Activated naive CD4-positive, alpha-beta T cell treated with anti-CD3 and anti-CD28 coated beads, Interleukin-2, amount 10 ng/mL, durations not matched to agents 7 days and 5 days (primary cell): ENCODE results near the gene DYNLL2.
A peak's percentile ranks its signal among the peaks of the same experiment; 100 is the strongest.
"Not testable (repeated sequence)": the region's sequence is repeated elsewhere in the genome, so short reads cannot be mapped to it uniquely, and the experiment has no call there.

ENCODE experiments used
- CTCF ChIA-PET: fragments of 350-600 bp; sonication (Branson Sonifier 250); formaldehyde crosslinking; loops from one replicate; lab custom pipeline; 2021; ENCODE audit warnings: antibody characterized with exemption; lab: Charles Lee
- DNase-seq: peaks from one replicate; pipeline ENCODE4 v3.0.0-alpha.2; 2020
- H3K27ac Mint-ChIP-seq: one replicate; pipeline ENCODE4 v1.8.0; 2021; ENCODE audit warnings: mild to moderate bottlenecking, moderate library complexity, mixed read lengths
- H3K27me3 Mint-ChIP-seq: one replicate; pipeline ENCODE4 v1.8.0; 2021; ENCODE audit warnings: mild to moderate bottlenecking, mixed read lengths
- H3K36me3 Mint-ChIP-seq: one replicate; pipeline ENCODE4 v1.8.0; 2021; ENCODE audit warnings: mixed read lengths
- H3K4me1 Mint-ChIP-seq: one replicate; pipeline ENCODE4 v1.8.0; 2021; ENCODE audit warnings: mixed read lengths
- H3K4me3 Mint-ChIP-seq: one replicate; pipeline ENCODE4 v1.8.0; 2021; ENCODE audit warnings: mild to moderate bottlenecking, moderate library complexity, mixed read lengths
- H3K9me3 Mint-ChIP-seq: one replicate; pipeline ENCODE4 v1.8.0; 2021; ENCODE audit warnings: mixed read lengths

Gene DYNLL2

DNA sequence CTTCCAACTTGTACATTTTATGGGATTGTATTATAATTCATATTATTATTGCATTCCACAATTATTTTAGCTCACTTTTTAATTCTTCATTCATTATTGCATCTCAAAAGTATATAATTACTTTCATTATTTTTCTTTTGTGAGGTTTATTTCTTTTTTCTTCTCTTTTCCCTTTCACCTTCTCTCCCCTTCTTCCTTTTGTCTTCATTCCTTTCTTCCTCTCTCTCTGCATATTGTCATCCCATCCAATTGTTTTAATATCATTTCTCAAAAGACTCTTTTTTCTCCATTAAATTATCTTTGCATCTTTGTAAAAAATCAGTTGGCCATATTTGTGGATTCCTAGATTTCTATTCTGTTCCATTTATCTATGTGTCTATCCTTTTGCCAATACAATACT is 17.3 kb downstream of the DYNLL2 start:
- Mint-ChIP-seq H3K36me3 (peaks cover 3% of the 10 kb centered on the region), H3K27me3 (peaks cover 5% of the 10 kb centered on the region), H3K27ac (no peak overlapping the region), H3K4me3 (no peak overlapping the region), H3K4me1 (peaks cover 6% of the 10 kb centered on the region), H3K9me3 (no peaks in the 10 kb centered on the region)
- CTCF ChIA-PET, result interaction anchor here (1.2 kb wide), 1 partner anchor 14 kb away, joined by 3 read pairs; no protein-coding TSS in a partner anchor
- DNase-seq, result no peak

DNA sequence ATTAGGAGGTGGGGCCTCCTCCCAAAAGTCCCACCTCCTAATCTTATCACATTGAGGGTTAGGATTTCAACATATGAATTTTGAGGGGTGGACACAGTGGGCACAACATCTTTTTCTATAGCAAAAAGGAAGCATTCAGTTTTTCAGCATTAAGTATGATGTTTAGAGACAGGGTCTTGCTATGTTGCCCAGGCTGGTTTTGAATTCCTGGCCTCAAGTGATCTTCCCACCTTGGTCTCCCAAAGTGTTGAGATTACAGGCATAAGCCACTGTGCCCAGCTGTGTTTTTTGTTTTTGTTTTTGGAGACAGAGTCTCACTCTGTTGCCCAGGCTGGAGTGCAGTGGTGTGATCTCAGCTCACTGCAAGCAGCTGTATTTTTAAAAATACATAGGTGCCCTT is 18.7 kb downstream of the DYNLL2 start:
- not testable (repeated sequence) for H3K9me3 Mint-ChIP-seq, H3K36me3 Mint-ChIP-seq, H3K27me3 Mint-ChIP-seq, DNase-seq, H3K4me1 Mint-ChIP-seq, H3K27ac Mint-ChIP-seq, H3K4me3 Mint-ChIP-seq
- CTCF ChIA-PET, result interaction anchor here (2.7 kb wide), 1 partner anchor 10 kb away, joined by 8 read pairs; no protein-coding TSS in a partner anchor

DNA sequence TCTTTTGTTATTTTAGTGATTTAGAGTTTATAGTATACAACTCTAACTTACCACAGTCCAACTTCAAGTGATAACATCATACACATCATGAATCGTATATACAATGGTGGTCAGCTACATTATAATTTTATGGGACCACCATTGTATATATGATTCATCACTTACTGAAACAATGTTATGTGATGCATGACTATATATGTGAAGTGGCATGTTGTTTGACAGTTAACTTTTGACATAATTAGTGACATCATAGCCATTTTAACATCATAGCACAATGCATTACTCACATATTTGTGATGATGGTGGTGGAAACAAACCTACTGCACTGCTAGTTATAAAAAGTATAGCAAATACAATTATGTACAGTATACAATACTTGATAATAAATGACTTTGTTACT is 21.9 kb downstream of the DYNLL2 start:
- Mint-ChIP-seq H3K9me3 (no peaks in the 10 kb centered on the region), H3K4me1 (no peaks in the 10 kb centered on the region), H3K27ac (no peak overlapping the region), H3K27me3 (peaks cover 3% of the 10 kb centered on the region), H3K36me3 (no peaks in the 10 kb centered on the region), H3K4me3 (no peak overlapping the region)
- DNase-seq, result no peak
- CTCF ChIA-PET, result interaction anchor here (1.1 kb wide), 1 partner anchor 8 kb away, joined by 3 read pairs; no protein-coding TSS in a partner anchor

- Mint-ChIP-seq H3K4me1 (no peaks in the 10 kb centered on the region), H3K27me3 (peaks cover 12% of the 10 kb centered on the region), H3K9me3 (no peaks in the 10 kb centered on the region), H3K36me3 (no peaks in the 10 kb centered on the region), H3K4me3 (no peak overlapping the region), H3K27ac (no peak overlapping the region)
- CTCF ChIA-PET, result interaction anchor here (0.6 to 1.1 kb wide), 2 partner anchors 65 to 168 kb away, joined by 3 to 4 read pairs; no protein-coding TSS in a partner anchor
- no peak for DNase-seq
Measured at GRCh38 chr17:58107306-58107705, 24.1 kb downstream of the DYNLL2 start.

DNA sequence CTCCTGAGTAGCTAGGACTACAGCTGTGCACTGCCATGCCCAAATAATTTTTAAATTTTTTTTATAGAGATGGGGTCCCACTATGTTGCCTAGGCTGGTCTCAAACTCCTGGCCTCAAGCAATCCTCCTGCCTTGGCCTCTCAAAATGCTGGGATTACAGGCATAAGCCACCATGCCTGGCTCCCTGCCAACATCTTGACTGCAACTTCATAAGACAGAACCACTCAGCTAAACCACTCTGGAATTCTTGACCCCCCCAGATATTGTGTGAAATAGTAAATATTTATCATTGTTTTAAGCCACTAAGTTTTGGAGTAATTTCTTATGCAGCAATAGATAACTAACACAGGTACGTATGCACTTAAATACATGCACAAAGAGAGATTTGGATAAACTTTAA is 26.0 kb downstream of the DYNLL2 start:
- DNase-seq, result no peak
- CTCF ChIA-PET, result interaction anchor here (0.9 kb wide), 1 partner anchor 110 kb away, joined by 3 read pairs; no protein-coding TSS in a partner anchor
- Mint-ChIP-seq H3K9me3 (no peaks in the 10 kb centered on the region), H3K36me3 (no peaks in the 10 kb centered on the region), H3K4me1 (no peaks in the 10 kb centered on the region), H3K27ac (no peak overlapping the region), H3K27me3 (peaks cover 20% of the 10 kb centered on the region), H3K4me3 (no peak overlapping the region)

DNA sequence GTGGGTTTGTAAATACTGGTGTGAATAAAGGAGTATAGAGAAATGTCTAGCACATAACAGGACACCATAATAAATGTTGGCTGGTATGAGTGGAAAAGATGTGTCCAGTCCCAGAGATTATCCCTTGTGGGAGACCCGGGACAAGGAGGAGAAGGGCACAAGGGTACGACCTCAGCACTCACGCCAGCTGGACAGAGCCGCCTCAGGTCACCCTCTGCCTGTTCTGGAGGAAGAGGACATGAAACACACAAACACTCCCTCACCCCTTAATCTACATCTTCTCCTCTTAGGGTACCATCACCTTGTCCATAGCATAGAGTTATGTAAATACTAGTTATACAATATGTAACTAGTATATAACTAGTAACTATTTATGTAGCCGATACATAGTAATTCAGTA is 26.8 kb downstream of the DYNLL2 start:
- Mint-ChIP-seq H3K27ac (no peak overlapping the region), H3K9me3 (no peaks in the 10 kb centered on the region), H3K36me3 (no peaks in the 10 kb centered on the region), H3K4me3 (no peak overlapping the region), H3K27me3 (peaks cover 28% of the 10 kb centered on the region), H3K4me1 (no peaks in the 10 kb centered on the region)
- no peak for DNase-seq
- CTCF ChIA-PET, result interaction anchor here (0.9 kb wide), 1 partner anchor 110 kb away, joined by 3 read pairs; no protein-coding TSS in a partner anchor

- H3K36me3 Mint-ChIP-seq, result no peaks in the 10 kb centered on the region
- peaks cover 44% of the 10 kb centered on the region for H3K27me3 Mint-ChIP-seq
- CTCF ChIA-PET, result interaction anchor here (0.7 to 3.1 kb wide), 11 partner anchors 9 to 278 kb away, joined by 3 to 13 read pairs (median 4); no protein-coding TSS in a partner anchor
- no peak for DNase-seq
- H3K4me1 Mint-ChIP-seq, result no peaks in the 10 kb centered on the region
- no peaks in the 10 kb centered on the region for H3K9me3 Mint-ChIP-seq
- no peak overlapping the region for H3K27ac Mint-ChIP-seq
- H3K4me3 Mint-ChIP-seq, result no peak overlapping the region
Measured at GRCh38 chr17:58111676-58112075, 28.5 kb downstream of the DYNLL2 start.

DNA sequence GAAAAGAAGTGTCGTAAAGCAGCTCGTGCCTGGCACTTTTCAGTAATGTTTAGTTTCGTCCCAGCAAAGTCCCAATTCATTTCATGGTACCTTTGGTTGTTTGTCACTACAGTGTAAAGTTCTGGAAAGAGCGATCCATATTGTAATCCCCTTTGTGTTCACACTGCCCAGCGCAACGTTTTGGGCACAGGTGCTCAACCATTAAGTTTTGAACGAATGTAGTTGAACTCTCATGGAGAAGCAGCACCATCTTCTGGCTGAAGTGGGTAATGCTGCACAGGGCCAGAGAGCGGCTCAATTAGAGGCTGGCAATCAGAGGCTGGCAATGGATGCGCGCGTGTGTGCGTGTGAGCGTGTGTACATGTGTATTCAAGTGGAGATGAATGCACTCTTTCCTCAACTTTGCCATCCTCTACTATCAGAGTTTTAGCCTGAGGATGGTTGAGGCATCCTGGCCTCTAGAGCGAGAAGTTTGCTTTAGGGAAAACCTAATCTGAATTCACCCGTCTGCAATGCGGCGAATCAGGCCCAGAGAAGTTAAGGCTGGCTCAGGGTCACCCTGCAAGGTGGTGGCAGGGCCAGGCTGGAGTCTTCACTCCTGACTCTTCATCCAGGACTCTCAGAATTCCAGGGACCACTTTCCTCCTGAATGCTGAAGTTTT is 29.9 kb downstream of the DYNLL2 start:
- DNase-seq, result peak; percentile 91
- H3K9me3 Mint-ChIP-seq, result no peaks in the 10 kb centered on the region
- CTCF ChIA-PET, result interaction anchor here (0.6 to 3.1 kb wide), 18 partner anchors 11 to 329 kb away, joined by 3 to 13 read pairs (median 4); no protein-coding TSS in a partner anchor
- no peaks in the 10 kb centered on the region for H3K36me3 Mint-ChIP-seq
- no peaks in the 10 kb centered on the region for H3K4me1 Mint-ChIP-seq
- H3K27me3 Mint-ChIP-seq, result peaks cover 48% of the 10 kb centered on the region
- H3K27ac Mint-ChIP-seq, result no peak overlapping the region
- H3K4me3 Mint-ChIP-seq, result no peak overlapping the region

- Mint-ChIP-seq H3K4me1 (no peaks in the 10 kb centered on the region), H3K27ac (no peak overlapping the region), H3K9me3 (no peaks in the 10 kb centered on the region), H3K36me3 (no peaks in the 10 kb centered on the region), H3K4me3 (no peak overlapping the region), H3K27me3 (peaks cover 51% of the 10 kb centered on the region)
- CTCF ChIA-PET, result interaction anchor here (0.6 to 3.1 kb wide), 13 partner anchors 12 to 516 kb away, joined by 3 to 13 read pairs (median 3); no protein-coding TSS in a partner anchor
- DNase-seq, result no peak
Measured at GRCh38 chr17:58113947-58114346, 30.7 kb downstream of the DYNLL2 start.

DNA sequence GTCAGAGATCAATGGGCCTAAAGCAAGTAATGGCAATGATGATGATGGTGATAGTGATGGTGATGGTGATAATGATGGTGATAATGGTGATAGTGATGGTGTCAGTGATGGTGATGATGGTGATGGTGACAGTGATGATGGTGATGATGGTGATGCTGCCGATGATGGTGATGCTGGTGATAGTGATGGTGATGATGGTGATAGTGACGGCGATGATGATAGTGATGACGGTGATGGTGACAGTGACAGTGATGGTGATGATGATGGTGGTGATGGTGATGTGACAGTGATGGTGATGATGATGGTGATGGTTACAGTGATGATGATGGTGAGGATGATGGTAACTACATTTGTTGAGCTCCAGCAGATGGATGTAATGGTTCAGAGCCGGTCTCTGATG is 34.2 kb downstream of the DYNLL2 start:
- CTCF ChIA-PET, result interaction anchor here (0.7 to 1.9 kb wide), 5 partner anchors 34 to 118 kb away, joined by 3 to 6 read pairs (median 5); no protein-coding TSS in a partner anchor
- H3K4me3 Mint-ChIP-seq, result no peak overlapping the region

DNA sequence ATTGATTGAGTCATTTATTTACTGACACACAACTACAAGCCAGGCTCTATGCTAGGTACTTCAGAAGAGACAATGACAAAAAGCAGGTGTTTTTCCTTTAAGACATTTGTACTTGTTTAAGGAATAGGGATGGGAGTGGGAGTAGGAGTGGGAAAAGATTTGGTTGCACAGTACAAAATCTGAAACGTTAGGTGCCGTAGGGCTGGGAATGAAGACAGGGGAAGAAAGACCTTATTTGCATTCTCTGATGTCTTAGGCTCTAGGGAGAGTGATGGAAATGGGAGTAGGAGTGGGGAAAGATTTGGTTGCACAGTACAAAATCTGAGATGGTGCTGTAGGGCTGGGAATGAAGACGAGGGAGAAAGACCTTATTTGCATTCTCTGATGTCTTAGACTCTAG is 36.3 kb downstream of the DYNLL2 start:
- Mint-ChIP-seq H3K9me3 (no peaks in the 10 kb centered on the region), H3K27me3 (peaks cover 38% of the 10 kb centered on the region), H3K4me1 (peaks cover 6% of the 10 kb centered on the region), H3K4me3 (no peak overlapping the region), H3K27ac (no peak overlapping the region), H3K36me3 (no peaks in the 10 kb centered on the region)
- CTCF ChIA-PET, result interaction anchor here (4.4 to 7.3 kb wide), 2 partner anchors 51 to 56 kb away, joined by 18 to 79 read pairs; no protein-coding TSS in a partner anchor
- no peak for DNase-seq

More for the DNA sequence above, 34.2 kb downstream of the DYNLL2 start:
- peaks cover 5% of the 10 kb centered on the region for H3K4me1 Mint-ChIP-seq
- no peaks in the 10 kb centered on the region for H3K36me3 Mint-ChIP-seq
- H3K27me3 Mint-ChIP-seq, result peaks cover 49% of the 10 kb centered on the region
- no peak overlapping the region for H3K27ac Mint-ChIP-seq
- no peaks in the 10 kb centered on the region for H3K9me3 Mint-ChIP-seq
- DNase-seq, result no peak

DNA sequence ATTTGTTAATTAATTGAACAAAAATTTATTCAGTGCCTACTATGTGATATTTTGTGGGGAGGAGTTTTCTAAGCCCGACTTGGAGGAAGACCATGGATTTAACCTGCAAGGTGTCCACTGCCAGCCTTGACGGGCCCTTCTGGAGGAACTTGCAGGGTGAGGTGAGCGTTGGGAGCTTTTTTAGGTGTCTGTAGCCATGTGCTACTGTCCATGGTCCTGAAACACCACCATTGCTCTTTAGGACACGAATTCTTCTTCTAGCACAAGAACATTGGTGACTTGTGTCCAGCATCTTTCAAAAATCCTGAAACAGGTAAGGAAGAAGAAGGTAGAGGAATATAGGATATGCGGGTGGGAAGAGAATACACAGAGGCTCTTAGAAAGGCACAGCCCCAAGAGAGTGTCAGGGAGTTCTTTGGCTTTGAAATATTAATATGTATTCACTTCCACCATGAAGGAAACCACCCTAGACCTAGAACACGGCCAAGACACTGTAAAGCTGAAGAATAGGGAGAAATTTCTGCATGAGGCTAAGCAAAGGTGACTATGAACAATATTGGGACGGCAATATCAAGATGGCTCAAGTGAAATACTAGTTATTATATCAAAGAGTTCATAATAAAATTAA is 37.1 kb downstream of the DYNLL2 start:
- H3K9me3 Mint-ChIP-seq, result no peaks in the 10 kb centered on the region
- CTCF ChIA-PET, result interaction anchor here (4.4 to 7.3 kb wide), 2 partner anchors 51 to 55 kb away, joined by 18 to 79 read pairs; no protein-coding TSS in a partner anchor
- DNase-seq, result peak; percentile 73
- H3K27me3 Mint-ChIP-seq, result peaks cover 30% of the 10 kb centered on the region
- peaks cover 6% of the 10 kb centered on the region for H3K4me1 Mint-ChIP-seq
- H3K27ac Mint-ChIP-seq, result no peak overlapping the region
- no peak overlapping the region for H3K4me3 Mint-ChIP-seq
- no peaks in the 10 kb centered on the region for H3K36me3 Mint-ChIP-seq

DNA sequence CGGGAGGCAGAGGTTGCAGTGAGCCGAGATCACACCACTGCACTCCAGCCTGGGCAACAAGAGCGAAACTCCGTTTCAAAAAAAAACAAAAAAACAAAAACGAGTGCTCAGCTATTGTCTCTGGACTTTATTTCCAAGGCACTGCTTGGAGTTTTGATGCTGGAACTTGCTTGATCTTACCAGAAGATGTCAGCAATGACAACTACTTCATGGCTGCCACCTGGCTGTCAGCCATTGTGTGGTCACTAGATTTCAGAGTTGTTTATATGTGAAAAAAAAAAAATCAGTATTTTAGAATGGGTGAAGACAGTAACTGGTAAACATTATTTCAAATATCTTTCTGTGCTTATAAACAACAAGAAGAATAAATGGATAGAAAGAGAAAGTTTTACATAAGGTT is 38.7 kb downstream of the DYNLL2 start:
- Mint-ChIP-seq H3K4me3 (no peak overlapping the region), H3K27ac (no peak overlapping the region), H3K27me3 (peaks cover 24% of the 10 kb centered on the region), H3K9me3 (no peaks in the 10 kb centered on the region), H3K36me3 (no peaks in the 10 kb centered on the region), H3K4me1 (peaks cover 6% of the 10 kb centered on the region)
- CTCF ChIA-PET, result interaction anchor here (0.6 to 7.3 kb wide), 12 partner anchors 10 to 314 kb away, joined by 3 to 79 read pairs (median 4); partner anchors contain the start of genes EPX and OR4D1
- DNase-seq, result peak; percentile 60

DNA sequence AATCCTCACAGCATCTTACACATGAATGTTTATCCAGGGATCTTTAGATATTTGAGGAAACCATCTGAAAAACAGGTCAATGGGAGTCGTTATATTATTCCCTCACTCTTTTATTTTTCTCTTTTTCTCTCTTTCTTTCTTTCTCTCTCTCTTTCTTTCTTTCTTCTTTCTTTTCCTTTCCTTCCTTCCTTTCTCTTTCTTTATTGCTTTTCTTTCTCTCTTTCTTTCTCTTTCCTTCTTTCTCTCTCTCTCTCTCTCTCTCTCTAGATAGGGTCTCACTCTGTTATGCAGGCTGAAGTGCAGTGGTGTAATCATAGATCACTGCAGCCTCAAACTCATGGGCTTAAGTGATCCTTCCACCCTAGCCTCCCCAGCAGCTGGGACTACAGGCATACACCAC is 44.6 kb downstream of the DYNLL2 start:
- no peak for DNase-seq
- no peak overlapping the region for H3K27ac Mint-ChIP-seq
- CTCF ChIA-PET, result no interaction called here

More for the DNA sequence above, 44.6 kb downstream of the DYNLL2 start:
- Mint-ChIP-seq H3K4me1 (no peaks in the 10 kb centered on the region), H3K4me3 (no peak overlapping the region), H3K27me3 (peaks cover 33% of the 10 kb centered on the region), H3K9me3 (no peaks in the 10 kb centered on the region), H3K36me3 (no peaks in the 10 kb centered on the region)
